ENCODE measurements around the gene ASIC1.

- TF ChIP-seq CTCF (conservative IDR thresholded peaks at IDR 0.05; ENCODE audit: low read length) (no peak), EZH2phosphoT487 (IDR thresholded peaks at IDR 0.05; ENCODE audit: borderline replicate concordance, low read depth, low read length) (no peak)
Measured at GRCh38 chr12:50097952-50098351, 40.6 kb downstream of the ASIC1 start.

Data from OCI-LY7 (cell line).